GM19328 (cell line): ENCODE measurements around the gene TRAPPC2L.

Source experiments
- ATAC-seq: cut with Tn5 transposase; IDR thresholded peaks from one replicate; pipeline ENCODE4 v1.9.1; 2021; ENCODE audit warnings: mild to moderate bottlenecking, moderate library complexity; ENCODE audit not compliant: unreplicated experiment

Gene TRAPPC2L

GRCh38 chr16:88856122-88856827, 652 bp upstream of the TRAPPC2L start:
- ATAC-seq: peak; percentile 17

GRCh38 chr16:88857728-88858339, 907 bp downstream of the TRAPPC2L start:
- ATAC-seq: no peak

- no peak for ATAC-seq
These were observed 2.6 kb downstream of the TRAPPC2L start for GRCh38 chr16:88859381-88860091.

GRCh38 chr16:88861359-88861758, 4.4 kb downstream of the TRAPPC2L start:
- no peak for ATAC-seq

GRCh38 chr16:88862968-88863367, 6.0 kb downstream of the TRAPPC2L start:
- ATAC-seq: no peak

- no peak for ATAC-seq
These were observed 6.5 kb downstream of the TRAPPC2L start for GRCh38 chr16:88863426-88863825.

GRCh38 chr16:88864099-88864498, 7.2 kb downstream of the TRAPPC2L start:
- no peak for ATAC-seq

- no peak for ATAC-seq
These were observed 7.6 kb downstream of the TRAPPC2L start for GRCh38 chr16:88864521-88864920.

- ATAC-seq: no peak
These were observed 8.4 kb downstream of the TRAPPC2L start for GRCh38 chr16:88865310-88865709.

GRCh38 chr16:88865742-88866141, 8.8 kb downstream of the TRAPPC2L start:
- no peak for ATAC-seq

GRCh38 chr16:88866151-88866920, 9.4 kb downstream of the TRAPPC2L start, which contains the start of gene PABPN1L:
Gene PABPN1L (minus strand): TSS chr16:88866660. CDS start chr16:88866606, 54 bp downstream.
- ATAC-seq: no peak

- no peak for ATAC-seq
These were observed 10.8 kb downstream of the TRAPPC2L start for GRCh38 chr16:88867581-88868246.

- ATAC-seq: no peak
These were observed 12.2 kb downstream of the TRAPPC2L start for GRCh38 chr16:88868974-88869672.

GRCh38 chr16:88869673-88869980, 12.7 kb downstream of the TRAPPC2L start:
- no peak for ATAC-seq

- no peak for ATAC-seq
These were observed 13.9 kb downstream of the TRAPPC2L start for GRCh38 chr16:88870608-88871348.

GRCh38 chr16:88871349-88871702, 14.4 kb downstream of the TRAPPC2L start:
- ATAC-seq: no peak

GRCh38 chr16:88871730-88872416, 14.9 kb downstream of the TRAPPC2L start:
- no peak for ATAC-seq

- no peak for ATAC-seq
These were observed 15.9 kb downstream of the TRAPPC2L start for GRCh38 chr16:88872650-88873331.
